DMS114 treated with DMSO at 0.1 percent for 48 hours (cell line): Measurements from ENCODE around the gene GPC3.

Experiments used
- DNase-seq: peaks from one replicate; lab custom pipeline; 2025; ENCODE audit not compliant: unreplicated experiment; lab: John Stamatoyannopoulos, UW

GPC3 gene

DNA sequence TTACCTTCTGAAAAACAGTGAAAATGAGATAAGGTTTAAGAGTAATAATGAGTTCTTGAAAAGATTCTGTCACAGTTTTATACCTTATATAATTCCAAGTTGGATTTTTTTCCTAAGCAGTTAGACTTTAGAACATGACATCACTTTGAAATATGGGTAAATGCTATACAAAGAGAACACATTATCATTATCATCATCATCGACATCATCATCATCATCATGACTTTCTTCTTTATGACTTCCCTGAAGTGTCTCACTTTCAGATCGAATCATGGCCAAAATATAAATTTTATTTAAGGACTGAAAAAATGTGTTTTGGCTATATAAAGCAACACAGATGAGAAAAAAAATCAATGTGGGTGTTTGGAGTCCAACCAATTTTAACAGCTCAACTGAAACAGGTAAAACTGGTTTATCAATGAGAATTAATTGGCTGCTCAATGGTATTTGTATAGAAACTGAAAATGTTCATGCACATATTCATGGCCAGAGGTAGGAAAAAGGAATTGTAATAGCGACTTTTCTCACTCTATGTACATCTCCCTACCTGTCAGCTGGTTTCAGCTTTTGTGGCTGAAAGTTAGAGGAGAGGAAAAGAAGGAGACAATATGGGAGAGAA is 327.0 kb downstream of the GPC3 start:
- no peak for DNase-seq

- DNase-seq = no peak
These were observed 329.8 kb downstream of the GPC3 start for GRCh38 chrX:133655275-133656265.

DNA sequence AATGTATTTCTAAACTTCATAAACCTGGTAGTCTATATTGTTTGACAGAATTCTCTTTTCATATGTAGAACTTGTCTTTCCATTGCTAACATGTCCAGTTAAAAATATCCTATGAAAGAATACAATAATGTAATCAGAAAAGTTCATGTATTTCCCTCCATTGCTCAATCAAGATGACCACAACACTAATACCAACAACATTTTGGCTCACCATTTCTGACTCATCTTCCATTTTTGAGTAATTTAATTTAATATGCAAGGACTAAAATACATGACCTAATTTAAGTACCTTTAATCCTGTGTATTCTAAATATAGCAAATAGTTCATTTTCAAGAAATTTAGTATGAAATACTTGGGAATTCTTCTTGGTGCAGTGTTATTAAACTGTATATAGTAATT is 330.6 kb downstream of the GPC3 start:
- DNase-seq = no peak

GRCh38 chrX:133653358-133653757 is 332.0 kb downstream of the GPC3 start:
- DNase-seq = no peak

GRCh38 chrX:133652185-133652584 is 333.2 kb downstream of the GPC3 start:
- no peak for DNase-seq

GRCh38 chrX:133650239-133650638 is 335.2 kb downstream of the GPC3 start:
- DNase-seq = no peak

DNA sequence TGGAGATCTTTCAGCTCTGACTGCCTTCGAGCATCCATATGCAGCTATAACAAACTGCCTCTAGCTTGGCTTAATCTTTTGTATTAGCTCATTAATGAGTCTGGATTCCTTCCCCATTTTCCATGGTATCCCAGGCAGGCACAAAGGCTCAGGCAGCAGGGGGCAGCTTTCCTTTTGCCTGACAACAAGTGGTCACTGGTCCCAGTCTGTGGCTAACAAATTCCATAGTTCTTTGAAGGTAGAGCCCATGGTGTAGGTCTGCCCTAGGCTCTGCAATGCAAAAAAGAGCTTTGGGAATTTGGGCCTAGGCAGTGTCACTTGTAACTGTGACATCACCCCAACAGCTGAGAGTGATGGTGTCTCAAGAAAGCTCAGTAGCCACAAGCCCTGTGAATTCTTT is 335.7 kb downstream of the GPC3 start:
- no peak for DNase-seq

DNA sequence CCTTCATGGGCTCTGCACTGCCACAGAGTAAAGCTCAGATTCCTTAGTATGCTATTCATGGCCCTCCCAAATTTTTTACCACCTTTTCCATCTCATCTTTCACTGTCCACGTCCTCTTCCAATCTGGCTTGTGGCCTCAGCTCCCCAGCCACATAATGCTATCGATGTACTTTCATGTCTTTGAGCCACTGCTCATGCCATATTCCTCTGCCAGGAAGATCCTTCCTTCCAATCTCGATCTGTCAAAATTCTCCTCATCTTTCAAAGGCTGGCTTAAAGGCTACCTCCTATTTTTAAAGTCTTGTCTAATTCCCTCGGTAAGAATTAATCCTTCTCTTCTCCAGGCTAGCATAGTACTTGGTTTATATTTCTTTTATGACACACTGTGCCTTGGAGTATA is 336.8 kb downstream of the GPC3 start:
- no peak for DNase-seq

GRCh38 chrX:133646719-133647116 is 338.7 kb downstream of the GPC3 start:
- no peak for DNase-seq

DNA sequence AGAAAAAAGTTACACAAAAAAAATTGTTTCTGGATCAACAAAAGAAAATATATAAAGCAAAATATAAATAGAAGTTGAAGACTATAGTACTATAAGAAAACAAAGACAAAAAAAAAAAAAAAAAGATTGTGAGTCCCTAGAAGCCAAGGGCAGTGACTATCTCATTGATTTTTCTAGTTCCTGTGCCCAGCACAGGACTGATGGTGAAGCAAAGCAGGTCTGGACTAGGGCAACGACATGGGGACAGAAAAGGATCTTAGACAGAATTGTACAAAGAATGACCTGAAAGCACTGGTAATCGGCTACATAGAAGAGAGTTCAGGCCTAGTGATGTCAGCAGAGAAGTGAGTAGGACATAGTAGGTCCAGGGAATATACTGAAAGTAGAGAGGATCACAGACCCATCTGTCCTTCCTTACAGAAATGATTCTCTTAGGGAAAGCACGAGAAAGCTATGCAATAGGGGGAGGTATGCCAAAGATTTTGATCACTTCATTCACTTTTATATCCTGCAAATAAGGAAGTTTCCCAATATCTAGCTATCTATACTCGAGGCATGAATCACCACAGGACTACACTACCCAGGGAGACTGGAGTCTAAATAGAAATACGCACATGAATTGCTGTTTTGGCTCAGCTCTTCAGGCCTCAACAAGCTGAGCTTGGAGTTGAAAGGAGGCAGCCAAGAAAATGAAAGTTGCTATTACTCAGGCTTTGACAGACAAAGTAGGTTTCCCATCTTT is 339.2 kb downstream of the GPC3 start:
- DNase-seq = no peak

- no peak for DNase-seq
These were observed 340.1 kb downstream of the GPC3 start for GRCh38 chrX:133645256-133645655.

DNA sequence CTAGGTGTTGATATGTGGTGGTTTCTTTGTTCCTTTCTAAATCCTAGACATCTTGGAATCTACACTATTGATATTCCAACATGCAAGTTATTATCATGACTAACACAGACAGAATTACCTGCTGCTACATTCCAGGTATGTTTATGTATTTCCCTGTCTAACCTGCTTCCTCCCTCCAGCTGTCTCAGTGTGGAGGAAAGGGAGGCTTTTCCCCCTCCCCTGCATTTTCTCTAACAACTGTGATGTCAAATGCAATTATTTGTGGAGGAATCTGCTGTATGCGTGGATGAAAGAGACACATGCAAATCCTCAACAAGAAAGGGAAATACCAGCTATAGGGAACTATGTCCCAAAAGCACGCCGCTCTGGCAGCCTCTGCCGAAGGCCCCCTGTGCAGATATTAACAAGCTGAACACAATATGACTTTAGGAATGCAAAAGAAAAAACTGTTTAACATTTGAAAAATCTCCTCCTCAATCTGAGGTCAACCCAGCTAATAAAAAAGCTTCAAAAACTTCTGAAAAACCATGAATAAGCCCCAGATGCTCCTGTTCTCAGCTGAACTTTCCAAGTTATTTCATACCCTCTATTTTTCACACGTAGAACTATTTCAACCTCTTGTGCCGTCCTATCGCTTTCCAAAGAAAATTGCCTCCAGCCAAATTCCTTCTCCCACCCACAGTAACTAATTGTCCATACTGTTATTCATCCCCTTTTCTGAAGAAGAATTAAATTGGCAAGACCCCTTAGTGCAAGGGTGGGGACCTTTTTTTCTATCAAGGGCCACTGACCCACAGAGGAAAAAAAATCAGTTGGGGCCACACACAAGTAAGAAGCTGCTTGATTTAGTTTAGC is 345.0 kb downstream of the GPC3 start:
- DNase-seq = no peak

GRCh38 chrX:133639726-133640125 is 345.7 kb downstream of the GPC3 start:
- no peak for DNase-seq

DNA sequence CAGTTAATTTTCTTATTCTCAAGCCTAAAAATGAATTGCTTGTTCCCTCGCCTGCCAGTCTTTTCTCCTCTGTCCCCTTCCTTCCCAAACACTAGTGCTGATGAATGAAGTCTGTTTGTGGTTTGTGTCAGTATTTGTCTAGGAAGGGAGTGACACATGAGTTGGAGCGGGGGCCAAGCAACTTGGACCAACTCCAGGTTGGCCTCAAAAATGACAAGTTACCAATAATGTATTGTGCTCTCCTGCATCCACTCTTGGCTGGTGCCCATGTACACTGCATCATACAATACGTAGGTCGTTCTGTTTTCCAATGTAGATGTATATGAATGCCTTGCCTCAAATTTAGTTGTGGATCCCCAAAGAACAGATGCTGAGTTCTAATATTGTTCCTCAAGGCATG is 347.1 kb downstream of the GPC3 start:
- DNase-seq = no peak

- no peak for DNase-seq
These were observed 347.6 kb downstream of the GPC3 start for GRCh38 chrX:133637765-133638164.

GRCh38 chrX:133636009-133636408 is 349.4 kb downstream of the GPC3 start:
- no peak for DNase-seq

DNA sequence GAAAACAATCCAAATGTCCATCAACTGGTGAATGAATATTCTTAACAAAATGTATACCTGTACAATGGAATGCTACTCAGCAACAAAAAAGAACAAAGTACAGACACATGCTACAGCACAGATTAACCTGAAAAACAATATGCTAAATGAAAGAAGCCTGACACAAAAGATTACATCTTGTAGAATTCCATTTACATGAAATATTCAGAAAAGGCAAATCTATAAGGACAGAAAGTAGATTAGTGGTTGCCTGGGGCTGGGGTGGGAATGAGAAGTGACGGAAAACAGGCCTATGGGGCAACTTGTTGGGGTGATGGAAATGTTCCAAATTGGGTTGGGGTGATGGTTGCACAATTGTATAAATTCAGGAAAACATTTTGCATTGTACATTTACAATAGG is 351.0 kb downstream of the GPC3 start:
- no peak for DNase-seq

DNA sequence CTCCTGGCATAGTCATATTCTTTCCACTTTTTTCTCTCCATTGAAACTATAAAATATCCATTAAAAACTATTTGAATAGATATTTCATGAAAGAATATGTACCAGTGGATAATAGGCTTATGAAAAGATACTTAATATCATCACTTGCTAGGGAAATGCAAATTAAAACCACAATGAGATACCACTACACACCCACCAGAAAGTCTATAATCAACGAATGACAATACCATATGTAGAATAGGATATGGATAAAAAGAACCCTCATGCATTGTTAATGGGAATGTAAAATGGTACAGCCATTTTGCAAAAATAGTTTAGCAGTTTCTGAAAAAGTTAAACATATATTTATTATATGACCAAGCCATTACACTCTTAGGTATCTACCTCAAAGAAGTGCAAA is 351.4 kb downstream of the GPC3 start:
- DNase-seq = no peak

DNA sequence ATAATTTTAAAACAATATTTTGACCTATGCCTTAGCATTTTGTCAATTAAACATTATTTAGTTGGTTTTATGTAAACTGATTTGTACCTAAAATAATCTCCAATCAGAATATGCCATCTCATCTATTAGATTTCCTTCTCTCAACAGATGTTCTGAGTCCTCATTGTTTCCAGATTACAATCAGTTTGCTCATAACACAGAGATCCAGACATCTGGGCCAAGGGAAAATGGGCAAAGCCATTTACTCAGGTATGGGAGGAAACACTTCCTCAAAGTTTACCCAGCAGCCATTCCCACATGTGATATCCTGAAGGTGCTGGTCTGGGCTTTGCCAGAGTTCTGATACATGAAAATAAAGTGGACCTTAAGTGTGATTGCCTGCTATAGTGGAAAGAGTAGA is 352.2 kb downstream of the GPC3 start:
- DNase-seq = no peak

GRCh38 chrX:133630362-133630761 is 355.0 kb downstream of the GPC3 start:
- no peak for DNase-seq

- no peak for DNase-seq
These were observed 357.7 kb downstream of the GPC3 start for GRCh38 chrX:133627673-133628072.
